ENCODE data around the gene NSUN2.

The NSUN2 gene

DNA sequence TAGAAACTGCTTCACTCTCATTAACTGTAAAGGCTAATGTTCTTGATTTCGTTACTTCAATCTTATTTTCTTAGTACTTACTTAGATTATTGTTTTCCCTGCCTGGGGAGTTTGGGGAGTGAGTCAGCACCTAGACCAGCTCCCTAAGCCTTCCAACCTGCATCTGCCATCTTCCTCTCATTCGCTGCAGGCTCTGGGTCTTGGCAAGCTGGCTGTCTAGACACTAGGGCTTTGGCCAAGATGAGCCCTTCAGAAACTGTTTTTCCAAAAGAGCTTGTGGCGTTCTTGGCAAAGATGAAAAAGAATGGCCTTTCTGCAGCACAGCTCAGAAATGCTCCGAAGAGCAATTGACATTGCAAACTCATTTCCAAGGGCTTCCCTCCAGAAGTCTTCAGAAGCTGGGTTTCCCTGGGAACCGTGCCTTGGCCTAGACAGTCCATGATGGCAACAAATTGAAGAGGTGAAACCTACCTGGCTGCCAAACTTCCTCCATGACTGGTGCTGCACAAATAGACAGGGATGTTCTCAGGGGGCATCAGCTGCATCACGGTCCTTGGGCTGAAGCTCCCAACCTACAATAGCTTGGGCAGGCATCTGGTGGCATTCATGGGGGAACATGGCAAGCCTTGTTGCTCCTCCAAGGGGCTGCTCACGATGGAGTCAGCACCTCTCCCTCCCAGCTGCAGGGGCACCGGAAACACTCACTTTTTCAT lies 76.6 kb downstream of the NSUN2 start:
- no peaks in the 10 kb centered on the region for H3K36me3 ChIP-seq
- H3K27me3 ChIP-seq: no peaks in the 10 kb centered on the region
- H3K4me1 ChIP-seq: no peaks in the 10 kb centered on the region
- no peak overlapping the region for H3K4me3 ChIP-seq (ENCODE audit: low read depth, low read length)
- H3K9me3 ChIP-seq: peaks cover 4% of the 10 kb centered on the region; the same call in 1 of the 2 replicates
- no peak for TF ChIP-seq CTCF (IDR thresholded peaks at IDR 0.05; ENCODE audit: low read depth, low read length)
- no peak for DNase-seq

DNA sequence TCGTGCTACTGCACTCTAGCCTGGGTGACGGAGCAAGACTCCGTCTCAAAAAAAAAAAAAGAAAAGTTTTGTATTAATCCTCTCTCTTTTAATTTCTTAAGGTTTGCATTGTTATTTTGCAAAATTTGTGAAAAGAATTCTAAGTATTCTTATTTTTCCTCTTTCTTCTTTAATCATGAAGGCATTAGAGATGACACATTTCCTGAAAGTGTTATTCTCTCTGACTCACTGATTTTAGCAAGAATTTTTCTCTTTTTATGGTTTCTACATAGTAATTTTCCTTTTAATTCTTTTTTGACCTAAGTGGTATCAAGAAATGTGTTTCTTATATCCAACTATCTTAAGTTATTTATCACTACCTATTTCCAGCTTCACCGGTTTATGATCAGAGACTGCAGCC lies 78.0 kb downstream of the NSUN2 start:
- peaks cover 4% of the 10 kb centered on the region; the same call in 1 of the 2 replicates for H3K9me3 ChIP-seq
- no peak for DNase-seq
- H3K27me3 ChIP-seq: no peaks in the 10 kb centered on the region
- no peak overlapping the region for H3K4me3 ChIP-seq (ENCODE audit: low read depth, low read length)
- no peaks in the 10 kb centered on the region for H3K36me3 ChIP-seq
- H3K4me1 ChIP-seq: no peaks in the 10 kb centered on the region
- TF ChIP-seq CTCF (IDR thresholded peaks at IDR 0.05; ENCODE audit: low read depth, low read length): no peak

- Histone ChIP-seq H3K36me3 (no peaks in the 10 kb centered on the region), H3K9me3 (peaks cover 4% of the 10 kb centered on the region; the same call in 1 of the 2 replicates), H3K4me3 (ENCODE audit: low read depth, low read length) (no peak overlapping the region), H3K4me1 (no peaks in the 10 kb centered on the region), H3K27me3 (no peaks in the 10 kb centered on the region)
- TF ChIP-seq CTCF (IDR thresholded peaks at IDR 0.05; ENCODE audit: low read depth, low read length): no peak
- no peak for DNase-seq
Observed at GRCh38 chr5:6553972-6554371, 78.9 kb downstream of the NSUN2 start.

- TF ChIP-seq CTCF (IDR thresholded peaks at IDR 0.05; ENCODE audit: low read depth, low read length): no peak
- Histone ChIP-seq H3K4me3 (ENCODE audit: low read depth, low read length) (no peak overlapping the region), H3K36me3 (no peaks in the 10 kb centered on the region), H3K27me3 (no peaks in the 10 kb centered on the region), H3K9me3 (peaks cover 4% of the 10 kb centered on the region; the same call in 1 of the 2 replicates), H3K4me1 (no peaks in the 10 kb centered on the region)
- no peak for DNase-seq
Observed at GRCh38 chr5:6552612-6553011, 80.2 kb downstream of the NSUN2 start.

GRCh38 chr5:6551955-6552313 lies 80.9 kb downstream of the NSUN2 start:
- H3K27me3 ChIP-seq: no peaks in the 10 kb centered on the region

More at GRCh38 chr5:6551955-6552313, 80.9 kb downstream of the NSUN2 start:
- TF ChIP-seq CTCF (IDR thresholded peaks at IDR 0.05; ENCODE audit: low read depth, low read length): no peak
- Histone ChIP-seq H3K9me3 (no peaks in the 10 kb centered on the region), H3K4me1 (no peaks in the 10 kb centered on the region), H3K36me3 (no peaks in the 10 kb centered on the region), H3K4me3 (ENCODE audit: low read depth, low read length) (no peak overlapping the region)
- no peak for DNase-seq

All from BE2C (cell line).